HG02852 (cell line): Measurements from ENCODE around the gene TLCD3B.
"Not testable (repeated sequence)": the region's sequence is repeated elsewhere in the genome, so short reads cannot be mapped to it uniquely, and the experiment has no call there.

ENCODE experiments used
- ATAC-seq: cut with Tn5 transposase; IDR thresholded peaks from one replicate; pipeline ENCODE4 v1.9.1; 2021; ENCODE audit warnings: mild to moderate bottlenecking, moderate library complexity; ENCODE audit not compliant: unreplicated experiment

The TLCD3B gene

GRCh38 chr16:30063278-30063892 is 32.3 kb upstream of the TLCD3B start:
- ATAC-seq, result no peak

DNA sequence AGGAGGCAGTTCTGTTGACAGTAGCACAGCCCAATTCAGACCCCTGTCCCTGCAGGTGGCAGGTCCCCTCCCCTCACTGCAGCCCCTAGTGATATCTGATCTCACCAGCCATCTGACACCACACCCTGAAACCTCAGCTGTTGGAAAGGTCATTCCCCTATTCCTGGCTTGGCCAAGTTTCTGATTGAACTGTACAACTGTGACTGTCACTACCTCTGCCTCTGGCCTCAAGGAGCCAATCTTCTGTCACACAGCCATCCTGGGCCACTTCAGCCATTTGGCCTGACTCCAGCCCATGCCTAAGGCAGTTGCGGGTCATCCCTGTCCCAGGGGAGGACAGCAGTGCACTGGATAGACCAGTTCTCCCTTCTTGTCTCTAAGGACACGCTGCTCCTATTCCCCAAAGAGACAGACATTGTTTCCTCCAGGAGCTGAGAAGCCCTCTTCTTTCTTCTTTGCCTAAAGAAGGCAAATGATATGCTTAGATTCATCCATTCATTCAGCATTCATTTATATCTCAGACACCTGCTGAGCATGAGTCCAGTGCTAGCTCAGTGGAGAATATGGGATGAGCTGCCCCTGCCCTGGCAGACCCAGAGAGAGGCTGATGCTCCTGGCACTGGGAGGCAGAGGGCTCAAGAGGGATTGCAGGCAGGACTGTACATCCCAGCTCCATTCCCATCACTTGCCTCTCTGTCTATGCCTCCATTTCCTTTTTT is 29.9 kb upstream of the TLCD3B start:
- ATAC-seq, result no peak

- ATAC-seq, result no peak
Observed at GRCh38 chr16:30060346-30060745, 29.3 kb upstream of the TLCD3B start.

DNA sequence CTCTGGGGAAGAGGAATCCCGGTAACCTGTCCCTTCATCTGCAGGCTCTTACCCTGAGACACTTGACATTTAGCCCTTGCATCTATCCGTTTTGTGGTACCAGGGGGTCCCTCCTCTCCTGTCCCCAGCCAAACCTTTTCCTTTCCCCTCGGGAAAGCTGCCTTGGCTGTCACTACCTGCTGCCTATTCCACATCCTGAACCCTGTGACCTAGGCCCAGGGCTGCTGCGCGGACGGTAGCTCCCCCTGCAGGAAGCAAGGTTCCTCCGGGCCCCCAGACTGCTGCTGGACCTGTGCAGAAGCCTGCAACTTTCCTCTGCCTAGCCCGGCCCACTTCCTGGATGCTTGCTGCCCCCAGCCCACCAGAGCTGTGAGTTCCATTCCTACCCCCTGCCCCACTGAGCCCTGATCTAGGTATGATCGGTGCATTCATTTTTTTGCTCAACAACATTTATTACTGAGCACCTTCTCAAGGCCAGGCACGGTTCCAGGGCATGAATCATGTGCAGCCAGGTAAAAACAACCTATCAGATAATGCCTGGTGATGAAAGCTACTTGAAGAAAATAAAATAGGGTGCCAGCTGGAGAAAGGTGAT is 24.0 kb upstream of the TLCD3B start:
- no peak for ATAC-seq

- ATAC-seq, result no peak
Observed at GRCh38 chr16:30054451-30054850, 23.4 kb upstream of the TLCD3B start.

GRCh38 chr16:30053376-30054015 is 22.4 kb upstream of the TLCD3B start:
- ATAC-seq, result peak; percentile 10

- peak; percentile 64 for ATAC-seq
Observed at GRCh38 chr16:30052671-30053372, 21.8 kb upstream of the TLCD3B start.

GRCh38 chr16:30051518-30051917 is 20.4 kb upstream of the TLCD3B start:
- ATAC-seq, result no peak

GRCh38 chr16:30049871-30050270 is 18.8 kb upstream of the TLCD3B start:
- no peak for ATAC-seq

DNA sequence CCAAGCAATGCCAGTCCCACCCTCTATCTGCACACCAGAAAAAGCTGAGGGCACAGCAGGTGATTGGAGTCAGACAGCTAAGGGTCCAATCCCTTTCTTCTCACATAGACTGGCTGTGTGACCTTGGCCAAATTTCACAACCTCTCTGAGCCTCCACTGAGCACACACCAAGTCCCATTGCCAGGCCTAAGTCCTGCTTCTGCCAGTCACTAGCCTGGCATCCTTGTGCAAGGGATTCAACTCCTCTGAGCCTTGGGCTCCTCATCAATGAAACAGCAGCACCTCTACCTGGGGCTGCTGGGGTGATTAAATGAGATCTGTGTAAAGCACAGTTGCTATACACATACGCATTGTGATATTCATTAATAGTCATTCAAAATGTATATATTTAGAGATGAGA is 15.5 kb upstream of the TLCD3B start:
- no peak for ATAC-seq

DNA sequence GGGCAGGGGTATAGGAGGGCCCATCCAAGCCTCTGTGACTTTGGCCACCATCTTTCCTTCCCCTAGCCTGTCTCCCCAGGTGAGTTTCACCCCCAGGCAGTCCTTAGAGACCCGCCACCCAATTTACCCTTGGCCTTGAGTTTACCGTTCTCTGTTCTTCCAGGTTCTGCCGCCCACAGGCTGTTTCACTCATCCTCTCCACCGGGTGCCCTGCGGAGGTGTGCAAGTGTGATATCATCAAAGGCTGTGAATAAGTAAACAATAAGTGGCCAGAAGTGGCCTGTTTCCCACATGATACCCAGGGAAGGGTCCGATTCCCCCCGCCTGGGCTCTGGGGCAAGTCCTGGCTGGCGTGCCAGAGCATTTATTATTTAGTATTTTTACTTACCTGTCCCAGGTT is 15.1 kb upstream of the TLCD3B start:
- ATAC-seq, result no peak

DNA sequence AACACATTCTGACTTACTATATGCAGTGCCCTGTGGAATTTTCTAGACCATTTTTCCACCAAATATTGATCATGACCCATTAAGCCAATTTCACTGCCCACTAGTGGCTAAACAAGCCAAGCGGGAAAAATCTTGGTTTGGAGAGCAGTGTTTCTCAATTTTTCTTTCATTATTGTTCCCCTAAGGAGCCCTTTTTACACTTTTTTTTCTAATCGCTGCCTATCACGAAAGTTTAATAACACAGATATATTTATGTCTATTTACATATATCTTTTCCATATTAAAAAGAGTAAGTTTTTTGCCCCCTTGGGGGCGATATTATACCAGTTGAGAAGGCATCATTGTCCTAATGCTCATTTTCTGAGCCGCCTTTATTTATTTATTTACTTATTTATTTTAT is 10.8 kb upstream of the TLCD3B start:
- no peak for ATAC-seq

- not testable (repeated sequence) for ATAC-seq
Observed at GRCh38 chr16:30040690-30041089, 9.6 kb upstream of the TLCD3B start.

DNA sequence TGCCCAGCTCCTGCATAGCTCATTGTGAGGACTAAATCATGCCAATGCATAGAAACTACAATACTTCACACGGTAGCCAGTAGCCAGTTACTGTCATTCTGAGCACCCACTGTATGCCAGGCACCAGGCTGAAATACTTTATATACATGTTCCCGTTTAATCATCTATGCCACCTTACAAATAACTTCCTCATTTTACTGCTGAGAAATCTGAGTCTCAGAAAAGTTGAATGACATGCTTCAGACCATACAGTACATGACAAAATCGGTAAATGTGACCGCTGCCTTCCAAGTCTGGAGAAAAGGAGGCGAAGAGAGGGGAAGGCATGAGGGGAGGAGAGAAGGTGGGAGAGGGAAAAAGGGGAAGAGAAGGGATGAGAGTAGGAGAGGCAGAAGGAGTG is 9.2 kb upstream of the TLCD3B start:
- ATAC-seq, result no peak

- no peak for ATAC-seq
Observed at GRCh38 chr16:30033270-30033669, 2.2 kb upstream of the TLCD3B start.

- ATAC-seq, result no peak
Observed at GRCh38 chr16:30032083-30032819, 1.2 kb upstream of the TLCD3B start.

- no peak for ATAC-seq
Observed at GRCh38 chr16:30031477-30031918, 427 bp upstream of the TLCD3B start.

DNA sequence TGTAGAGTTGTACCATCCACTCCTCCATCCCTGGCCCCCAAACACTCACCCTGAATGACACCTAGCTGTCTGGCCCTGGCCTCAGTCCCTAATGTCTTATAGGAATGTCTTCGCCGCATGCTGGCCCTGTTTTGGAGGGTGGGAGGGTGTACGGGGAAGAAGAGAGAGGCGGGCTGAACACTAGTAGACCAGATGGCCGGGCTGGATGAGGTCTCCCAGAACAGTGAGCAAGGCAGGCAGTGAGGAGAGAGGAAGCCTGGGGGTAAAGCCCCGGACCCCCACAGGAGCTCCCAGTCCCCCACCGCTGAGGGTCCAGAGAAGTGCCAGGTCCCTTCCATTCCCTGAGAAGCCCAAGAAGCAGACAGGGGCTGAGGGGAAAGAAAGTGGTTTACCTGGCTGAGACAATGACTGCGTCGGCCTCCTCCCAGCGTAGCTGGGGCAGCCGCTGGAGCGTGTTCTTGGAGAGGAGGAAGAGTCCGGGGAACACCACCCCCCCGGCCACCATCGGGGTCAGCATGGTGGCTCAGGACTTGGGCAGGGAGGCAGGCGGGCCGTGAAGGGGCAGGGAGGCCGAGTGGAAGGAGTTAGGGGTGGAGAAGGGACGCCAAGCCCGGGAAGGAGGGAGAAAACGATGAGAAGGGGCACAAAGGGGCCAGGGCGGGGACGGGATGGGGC is 923 bp downstream of the TLCD3B start:
- ATAC-seq, result no peak

GRCh38 chr16:30028438-30029076 is 2.5 kb downstream of the TLCD3B start:
- no peak for ATAC-seq
